GM21529 (cell line): ENCODE results near the gene UBL4B.

Source experiments
- ATAC-seq: cut with Tn5 transposase; IDR thresholded peaks from one replicate; pipeline ENCODE4 v1.9.1; 2021; ENCODE audit not compliant: unreplicated experiment

UBL4B gene

DNA sequence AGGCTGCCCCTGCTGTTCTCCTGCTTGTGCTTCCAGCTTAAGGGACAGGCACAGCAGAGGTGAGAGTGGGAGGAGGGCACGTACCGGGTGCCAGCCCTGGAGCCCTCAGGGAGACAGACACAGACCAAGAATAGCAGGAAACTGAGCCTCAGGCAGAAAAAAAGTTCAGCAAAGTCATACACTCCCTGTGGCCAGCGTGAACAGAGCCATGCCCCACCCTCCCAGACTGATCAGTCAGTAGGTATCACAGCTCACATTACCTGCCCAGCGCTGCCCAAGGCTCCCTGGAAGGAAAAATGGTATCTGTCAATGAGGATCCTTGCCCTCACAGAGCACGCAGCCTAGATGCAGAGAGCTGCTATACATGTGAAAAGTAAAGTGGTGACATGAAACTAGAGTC is 1.3 kb downstream of the UBL4B start:
- ATAC-seq: no peak

DNA sequence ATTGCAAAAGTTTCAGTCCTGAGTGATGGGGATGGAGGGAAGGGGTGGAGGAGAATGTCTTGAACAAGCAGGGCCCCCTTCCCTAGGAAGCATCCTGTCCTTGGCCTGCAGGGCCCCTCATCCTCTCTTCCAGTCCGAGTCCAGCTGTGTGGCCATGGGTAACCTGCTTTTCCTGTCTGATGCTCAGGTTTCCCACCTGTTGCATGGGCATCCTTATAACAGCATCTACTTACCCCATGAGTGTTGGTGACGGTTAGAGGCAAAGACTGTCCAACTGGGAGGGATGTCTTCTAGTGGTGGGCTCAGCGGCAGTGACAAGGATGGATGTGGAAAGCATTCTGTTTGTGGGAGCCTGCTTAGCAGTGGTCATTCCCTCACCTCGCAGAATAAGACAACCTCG is 1.9 kb downstream of the UBL4B start:
- no peak for ATAC-seq

DNA sequence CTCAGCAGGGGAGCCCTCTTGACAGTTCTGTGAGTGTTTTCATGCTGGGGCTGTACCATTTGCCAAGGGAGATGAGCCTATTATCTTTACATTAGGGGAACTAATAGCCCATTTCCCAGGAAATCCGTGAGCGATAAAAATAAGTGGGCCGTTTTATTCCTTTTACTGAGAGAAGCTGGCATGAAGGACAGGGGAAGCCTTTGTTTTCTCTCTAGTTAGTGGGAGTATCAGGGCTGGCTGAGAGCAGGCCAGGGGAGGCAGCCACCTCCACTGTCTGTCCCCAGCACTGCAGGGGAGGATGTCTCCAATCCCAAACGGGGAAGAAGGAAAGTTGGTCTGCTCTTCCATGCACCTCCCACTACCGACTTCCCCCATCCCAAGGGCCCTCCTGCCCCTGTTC is 2.5 kb downstream of the UBL4B start:
- no peak for ATAC-seq

DNA sequence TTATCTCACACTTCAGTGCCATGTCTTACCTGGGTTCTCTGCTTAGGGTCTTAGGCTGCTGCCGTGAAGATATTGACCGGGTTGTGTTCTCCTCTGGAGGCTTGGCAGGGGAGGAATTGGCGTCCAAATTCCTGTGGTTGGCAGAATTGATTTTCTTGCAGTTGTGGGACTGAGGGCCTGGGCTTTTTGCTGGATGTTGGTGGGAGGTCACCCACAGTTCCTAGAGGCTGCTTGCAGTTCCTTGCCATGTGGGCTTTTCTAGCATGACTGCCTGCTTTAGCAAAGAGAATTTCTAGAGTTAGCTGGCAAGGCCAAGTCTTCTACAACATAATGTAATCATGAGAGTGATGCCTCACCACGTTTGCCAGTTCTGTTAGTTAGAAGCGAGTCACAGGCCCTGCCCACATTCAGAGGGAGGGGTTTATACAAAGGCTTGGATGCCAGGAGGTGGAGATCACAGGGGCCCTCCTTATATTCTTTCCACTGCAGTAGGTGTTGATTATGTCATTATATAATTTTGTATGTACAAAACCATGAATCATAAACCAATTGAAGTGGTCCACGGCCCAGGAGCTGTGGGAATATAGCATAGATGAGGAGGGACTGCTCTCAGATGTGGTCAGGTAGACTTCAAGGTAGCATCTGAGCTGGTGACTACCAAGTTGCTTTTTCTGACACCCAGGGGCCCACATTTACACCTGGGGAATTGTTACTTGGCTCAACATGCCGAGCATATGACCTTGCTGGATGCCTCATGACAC is 6.6 kb downstream of the UBL4B start:
- no peak for ATAC-seq

DNA sequence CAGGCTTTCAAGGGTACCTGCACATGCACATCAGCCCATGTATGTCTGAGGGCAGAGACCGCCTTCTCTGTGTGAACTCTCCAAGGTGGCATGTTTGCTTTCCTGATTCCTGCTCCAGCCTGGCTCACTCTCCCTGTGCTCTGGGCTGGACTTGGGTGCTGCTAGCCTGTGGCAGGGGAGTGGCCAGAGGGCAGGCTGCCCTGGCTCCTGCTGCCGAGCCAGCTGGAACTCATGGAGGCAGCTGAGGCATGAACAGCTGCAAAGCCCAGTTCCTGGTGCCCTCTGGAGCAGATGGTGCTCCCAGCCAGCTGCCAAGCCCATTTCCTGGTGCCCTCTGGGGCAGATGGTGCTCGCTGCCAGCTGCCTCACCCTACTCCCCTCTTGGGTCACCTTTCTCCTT is 7.6 kb downstream of the UBL4B start:
- ATAC-seq: no peak

DNA sequence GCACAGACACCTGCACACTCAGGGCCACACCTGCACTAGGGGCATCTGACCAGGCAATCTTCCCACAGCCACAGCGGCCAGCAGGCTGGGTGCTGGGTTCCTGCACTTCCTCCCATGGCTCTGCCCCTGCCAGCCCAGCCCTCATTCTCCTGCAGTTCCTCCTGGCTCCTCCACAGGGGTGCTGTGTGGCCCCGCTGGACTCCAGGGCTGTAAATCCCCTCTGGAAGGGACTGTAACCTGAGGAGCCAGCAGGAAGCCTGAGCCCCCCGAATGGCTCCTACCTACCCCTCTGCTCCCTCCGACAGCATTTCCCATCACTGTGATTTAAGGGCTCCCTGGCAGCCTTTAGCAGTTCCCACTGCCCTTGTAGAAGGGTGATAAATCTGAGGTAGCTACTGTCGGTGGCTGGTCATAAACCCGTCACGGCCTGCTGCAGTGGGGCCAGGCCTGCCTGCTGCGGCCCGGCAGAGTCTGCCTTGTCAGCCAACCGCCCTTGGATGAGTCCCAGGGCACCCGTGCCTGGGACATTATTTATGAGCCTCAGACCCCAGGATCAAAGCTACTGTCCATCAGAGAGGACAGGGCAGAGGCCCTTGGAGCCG is 8.8 kb downstream of the UBL4B start:
- ATAC-seq: no peak

DNA sequence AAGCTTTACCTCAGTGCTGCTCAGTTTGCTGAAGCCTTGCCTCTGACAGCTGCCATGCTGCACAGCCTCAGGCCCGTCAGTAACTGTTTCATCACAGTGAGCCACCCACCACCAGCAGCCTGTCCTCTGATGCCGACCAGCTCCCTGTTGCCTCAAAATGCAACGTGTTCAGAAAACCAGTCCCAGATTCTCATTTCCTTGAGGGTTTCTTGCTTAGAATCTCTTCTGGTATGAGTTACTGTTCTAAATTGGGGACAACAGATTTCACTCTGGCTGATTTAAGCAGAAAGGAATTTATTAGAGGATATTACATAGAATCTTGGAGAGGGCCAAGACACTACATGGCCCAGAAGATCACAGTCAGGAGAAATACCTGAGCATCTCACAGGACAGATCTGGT is 11.0 kb downstream of the UBL4B start:
- ATAC-seq: no peak

DNA sequence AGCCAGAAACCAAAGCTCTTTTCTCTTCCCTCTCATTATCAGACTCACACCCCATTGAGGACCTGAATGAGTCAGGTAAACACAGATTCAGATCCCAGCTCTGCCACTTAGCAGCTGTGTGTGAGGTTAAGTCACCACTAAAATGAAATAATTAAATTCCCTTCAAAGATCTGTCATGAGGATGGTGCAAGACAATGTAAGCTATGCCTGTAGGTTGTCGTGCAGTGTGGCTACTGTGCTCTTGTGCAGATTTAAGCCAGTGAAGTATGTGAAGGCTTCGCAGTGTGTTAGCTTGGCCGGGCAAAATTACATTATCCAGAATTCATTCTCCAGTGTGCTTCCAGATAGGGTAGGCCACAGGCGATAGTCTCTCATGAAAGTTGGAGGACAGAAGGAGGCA is 13.6 kb downstream of the UBL4B start:
- ATAC-seq: no peak

DNA sequence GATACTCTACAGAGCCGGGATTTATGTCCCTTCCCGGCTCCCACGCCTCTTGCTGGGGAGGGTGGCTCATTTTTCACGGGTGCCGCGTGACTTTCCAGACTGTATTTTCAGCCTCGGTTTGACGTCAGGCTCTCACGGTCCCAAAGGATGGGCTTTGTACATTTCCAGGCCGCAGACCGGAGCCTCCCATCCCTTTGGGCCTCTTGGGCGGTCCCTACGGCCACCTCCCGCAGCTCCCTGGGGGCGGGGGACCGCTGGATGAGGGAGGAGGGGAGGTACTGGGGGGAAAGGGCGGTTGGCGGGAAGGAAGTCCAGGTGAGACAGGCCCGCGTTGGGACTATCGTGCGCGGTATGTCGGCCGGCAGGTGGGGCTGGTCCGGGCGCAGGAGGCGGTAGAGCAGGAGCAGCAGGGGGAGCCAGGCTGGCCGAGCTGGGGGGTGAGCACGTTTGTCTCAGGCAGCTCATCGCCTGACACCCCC is 17.9 kb downstream of the UBL4B start:
- no peak for ATAC-seq

DNA sequence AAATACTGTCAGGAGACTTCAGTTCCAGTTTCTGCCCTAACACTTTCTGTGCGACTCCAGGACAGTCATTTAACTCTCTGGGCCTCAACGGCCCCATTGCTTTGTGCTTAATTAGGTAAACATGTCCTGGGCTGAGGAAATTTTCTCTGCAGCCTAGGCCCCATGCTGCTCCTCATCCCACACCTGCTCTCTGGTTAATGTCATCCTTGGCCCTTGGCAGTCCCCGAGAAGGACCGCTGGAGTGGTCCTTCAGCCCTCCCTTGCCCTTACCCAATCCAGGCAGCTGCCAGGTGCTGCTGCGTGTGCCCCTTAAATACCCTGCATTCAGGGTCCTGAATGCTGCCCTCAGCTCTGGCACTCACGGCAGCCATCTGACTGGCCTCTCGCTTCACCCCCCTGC is 18.7 kb downstream of the UBL4B start:
- ATAC-seq: no peak

DNA sequence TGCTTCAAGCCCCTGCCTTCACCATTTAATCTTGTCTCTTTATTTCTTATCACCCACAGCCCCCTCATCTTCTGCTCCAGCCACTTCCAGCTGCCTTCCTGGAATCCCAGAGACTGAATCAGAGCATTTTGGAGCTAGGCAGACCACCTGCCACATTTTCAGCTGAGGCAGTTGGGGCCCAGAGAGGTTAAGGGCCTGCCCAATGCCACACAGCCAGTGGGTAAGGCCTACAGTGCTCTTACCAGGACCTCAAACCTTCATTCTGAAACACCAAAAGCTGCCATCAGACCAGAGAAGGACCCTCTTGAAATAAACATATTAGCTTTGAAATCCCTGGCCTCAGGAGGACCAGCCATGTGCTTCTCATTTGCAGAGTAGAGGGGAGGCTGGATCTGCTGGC is 20.4 kb downstream of the UBL4B start:
- ATAC-seq: no peak

DNA sequence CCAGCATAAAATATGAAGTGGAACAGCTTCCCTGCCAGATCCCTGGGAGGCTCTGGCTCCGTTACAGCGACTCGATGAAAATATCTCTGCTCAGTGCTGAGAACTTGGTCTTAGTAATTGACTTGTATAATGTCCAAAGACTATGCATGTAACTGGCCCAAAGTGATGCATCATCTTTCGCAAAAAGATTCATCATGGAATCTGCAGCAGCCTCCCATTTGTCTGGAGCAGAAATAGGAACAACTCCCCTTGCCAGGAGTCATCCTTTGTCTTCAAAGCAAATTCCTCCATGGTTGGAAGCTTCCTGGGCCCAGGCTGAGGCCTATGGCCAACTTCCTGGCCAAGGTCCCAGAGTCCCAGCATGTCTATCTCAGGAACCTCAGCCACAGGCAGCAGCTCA is 21.2 kb downstream of the UBL4B start:
- no peak for ATAC-seq

DNA sequence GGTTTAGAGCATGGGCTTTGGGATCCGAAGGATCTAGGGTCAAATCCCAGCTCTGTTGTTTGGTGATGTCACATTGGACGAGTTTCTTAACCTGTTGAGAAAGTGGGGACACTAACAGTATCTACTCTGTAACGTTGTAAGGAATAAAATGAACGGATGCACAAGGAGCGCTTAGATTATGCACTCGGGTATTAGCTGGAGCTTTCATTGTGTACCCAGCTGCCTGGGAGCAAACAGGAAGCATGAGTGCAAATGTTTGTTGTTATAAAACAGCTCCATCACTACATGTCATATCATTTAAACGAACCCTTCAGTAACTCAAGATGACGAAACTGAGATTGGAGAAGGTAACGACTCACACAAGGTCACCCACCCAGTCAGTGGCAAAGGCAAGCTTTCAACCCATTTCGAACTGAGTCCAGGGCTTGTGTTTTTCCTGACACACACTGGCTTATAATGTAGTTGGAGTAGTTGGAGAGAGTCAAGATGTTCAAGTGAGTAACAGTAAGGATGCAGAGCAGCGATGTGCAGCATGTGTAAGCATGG is 21.9 kb downstream of the UBL4B start:
- ATAC-seq: no peak

DNA sequence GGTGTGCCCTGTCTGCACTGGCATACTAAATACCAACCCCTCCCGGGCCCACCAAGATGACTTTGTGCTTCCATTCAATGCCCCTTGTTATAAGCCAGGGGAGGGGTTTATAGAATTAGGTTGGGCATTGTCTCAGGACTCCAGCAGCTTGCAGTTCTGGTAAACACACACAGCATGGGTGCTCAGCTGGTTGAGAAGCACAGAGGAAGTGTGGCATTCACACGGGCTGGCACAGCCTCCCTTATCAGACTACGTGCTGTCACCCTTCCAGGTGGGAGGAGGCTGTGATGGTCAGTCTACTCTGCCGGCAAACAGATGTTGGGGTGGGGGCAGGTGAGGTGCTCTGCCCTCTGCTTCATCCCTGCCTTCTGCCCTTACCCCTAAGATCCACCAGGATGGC is 23.0 kb downstream of the UBL4B start:
- ATAC-seq: no peak

DNA sequence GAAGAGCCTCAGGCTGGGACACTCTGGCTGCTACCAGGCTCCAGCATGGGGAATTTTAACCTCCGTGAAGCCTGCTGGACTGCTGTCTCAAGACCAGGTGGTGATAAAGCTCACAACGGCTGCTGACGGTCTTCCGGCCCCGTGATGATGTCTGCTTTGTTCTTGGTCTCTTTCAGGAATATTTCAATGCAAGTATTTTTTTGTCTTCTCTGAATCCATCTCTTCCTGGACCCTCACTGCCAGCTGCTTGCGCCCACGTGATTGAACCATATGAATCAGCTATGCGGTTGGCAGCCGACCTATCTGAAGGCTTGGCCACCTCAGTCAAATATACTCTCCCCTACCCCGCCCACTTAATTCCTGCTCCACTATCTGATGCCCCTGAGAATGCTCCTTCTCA is 23.4 kb downstream of the UBL4B start:
- no peak for ATAC-seq

DNA sequence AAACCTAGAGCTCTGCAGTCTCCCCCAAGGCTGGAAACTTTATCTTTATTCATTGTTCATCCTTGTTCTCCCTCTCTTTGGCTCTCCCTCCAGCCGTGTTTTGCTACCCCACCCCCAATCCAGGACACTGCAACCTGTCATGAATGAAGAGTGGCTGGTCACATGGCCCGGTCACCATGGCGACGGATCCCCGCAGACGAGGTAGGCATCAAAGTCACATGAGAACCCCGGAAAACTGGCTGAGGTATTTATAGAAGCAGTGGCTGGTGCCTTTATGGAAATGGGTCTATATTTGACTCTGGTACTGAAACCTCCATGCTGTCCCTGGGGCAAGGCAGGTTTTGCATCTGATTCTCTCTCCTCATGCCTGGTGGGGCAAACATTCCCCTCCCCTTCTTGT is 24.7 kb downstream of the UBL4B start:
- no peak for ATAC-seq

DNA sequence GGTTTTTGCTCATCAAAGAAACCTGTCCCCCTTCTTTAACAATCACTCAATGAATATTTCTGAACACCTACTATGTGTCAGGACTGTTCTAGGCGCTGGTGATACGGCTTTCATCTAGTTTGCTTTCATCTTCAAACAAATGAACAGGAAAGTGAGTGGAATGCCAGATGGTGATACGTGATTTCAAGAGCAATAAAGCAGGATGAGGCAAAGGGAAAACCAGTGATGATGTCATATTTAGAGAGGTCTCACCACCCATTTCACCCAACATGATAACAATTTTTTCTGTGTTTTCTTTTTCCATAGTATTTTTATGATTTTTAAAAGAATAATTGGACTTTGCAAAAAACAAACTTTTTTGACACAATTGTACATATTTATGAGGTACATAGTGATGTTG is 26.7 kb downstream of the UBL4B start:
- no peak for ATAC-seq

DNA sequence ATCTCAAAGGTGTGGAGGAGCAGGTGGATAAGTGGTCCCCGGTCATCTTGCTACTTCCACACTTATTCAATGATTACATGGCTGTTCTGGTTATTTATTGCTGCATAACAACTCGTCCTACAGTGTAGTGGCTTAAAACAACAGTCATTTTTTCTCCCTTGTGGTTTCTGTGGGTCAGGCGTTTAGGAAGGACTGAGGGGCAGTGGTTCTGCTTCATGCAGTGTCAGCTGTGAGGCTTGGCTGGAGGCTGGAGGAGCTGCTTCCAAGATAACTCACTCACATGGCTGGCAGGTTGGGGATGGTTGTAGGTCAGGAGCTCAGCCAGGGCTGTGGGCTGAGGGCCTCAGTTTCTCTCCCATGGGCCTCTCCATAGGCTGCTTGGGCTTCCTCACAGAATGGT is 32.1 kb downstream of the UBL4B start:
- no peak for ATAC-seq

DNA sequence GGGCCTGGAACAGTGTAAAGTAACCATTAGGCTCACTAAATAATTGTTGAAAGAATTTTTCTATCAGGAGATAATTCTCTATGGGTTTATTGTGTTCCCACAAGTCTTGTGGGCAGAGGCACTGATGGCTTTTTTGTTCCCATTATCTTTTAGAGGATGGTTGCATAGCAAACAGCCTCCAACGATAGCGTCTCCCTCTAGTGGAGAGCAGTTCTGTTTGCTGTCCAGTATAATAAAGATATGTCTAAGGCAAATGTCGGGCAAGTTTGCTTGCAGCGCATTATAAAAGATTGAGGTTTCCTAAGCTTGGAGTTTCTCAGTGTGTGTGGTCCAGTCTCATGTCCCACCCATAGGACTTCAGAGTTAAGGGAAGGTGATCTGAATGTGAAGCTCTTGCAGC is 36.7 kb downstream of the UBL4B start:
- ATAC-seq: no peak

DNA sequence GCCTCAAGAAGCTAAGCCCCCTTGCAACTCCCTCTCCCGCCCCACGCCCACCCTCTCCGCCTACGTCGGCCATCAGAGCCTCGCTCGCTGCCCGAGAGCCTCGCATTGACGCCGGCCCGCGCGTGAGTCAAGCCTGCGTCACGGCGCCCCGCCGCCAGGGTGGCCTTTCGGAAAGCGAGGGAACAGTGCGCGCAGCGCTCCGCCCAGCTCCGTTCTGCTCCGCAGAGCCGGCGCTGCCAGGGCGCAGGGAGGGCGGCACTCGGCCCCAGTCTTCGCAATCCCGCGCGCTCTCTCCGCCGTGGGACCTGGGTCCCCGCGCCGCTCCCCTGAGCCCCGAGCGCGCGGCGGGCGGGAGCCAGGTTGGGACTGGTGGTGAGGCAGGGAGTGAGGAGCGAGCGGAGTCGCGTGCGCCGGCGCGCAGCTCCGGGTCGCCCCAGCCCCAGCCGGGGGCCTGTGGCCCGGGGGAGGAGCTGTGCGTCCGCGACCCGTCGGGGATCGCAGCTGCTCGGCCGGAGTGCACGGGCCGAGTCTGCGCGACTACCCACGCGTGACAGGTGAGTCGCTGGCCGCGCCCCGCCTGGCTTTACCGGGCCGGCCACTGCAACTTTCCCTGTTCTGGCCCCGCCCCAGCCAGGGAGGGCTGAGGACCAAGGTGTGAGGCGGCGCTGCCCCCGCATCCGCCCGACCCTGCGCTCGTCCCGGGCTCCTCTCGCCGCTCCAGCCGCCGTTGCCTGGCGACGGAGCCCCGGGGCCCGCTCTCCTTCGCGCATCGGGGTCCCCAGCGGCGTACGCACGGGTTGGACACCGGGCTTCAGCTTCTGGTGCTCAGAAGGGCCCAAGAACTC is 38.3 kb downstream of the UBL4B start, which contains the start of gene SLC6A17:
Gene SLC6A17, plus strand, starts transcription at position 165 of the 845 bp plus-strand sequence. CDS start 16,436 bp downstream, outside the sequence.
- no peak for ATAC-seq

DNA sequence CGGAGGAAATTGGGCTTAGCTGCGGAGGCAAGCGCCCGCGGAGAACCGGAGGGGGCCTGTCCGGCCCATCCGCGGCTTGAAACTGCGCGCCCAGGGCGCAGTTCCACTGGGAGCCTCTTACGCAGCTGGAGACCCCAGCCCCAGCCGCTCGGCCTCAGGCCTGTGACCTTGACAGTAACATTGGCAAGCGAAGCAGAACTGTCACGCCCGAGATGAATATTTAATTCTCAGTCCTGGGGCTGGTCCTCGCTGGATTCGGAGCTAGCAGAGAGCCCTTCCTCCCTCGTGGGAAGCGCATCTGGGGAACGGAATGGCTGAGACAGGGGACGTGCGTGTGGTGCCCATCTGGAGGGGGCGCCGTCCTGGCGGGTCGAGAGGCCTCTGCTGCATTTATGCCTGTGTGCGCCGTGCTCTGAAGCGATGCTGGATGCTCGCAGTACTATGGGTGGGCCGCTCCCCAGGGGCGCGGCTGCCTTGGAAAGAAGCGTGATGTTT is 39.0 kb downstream of the UBL4B start:
- no peak for ATAC-seq
